ENCODE measurements around the gene HSF2BP.
A peak's percentile ranks its signal among the peaks of the same experiment; 100 is the strongest.

The HSF2BP gene

DNA sequence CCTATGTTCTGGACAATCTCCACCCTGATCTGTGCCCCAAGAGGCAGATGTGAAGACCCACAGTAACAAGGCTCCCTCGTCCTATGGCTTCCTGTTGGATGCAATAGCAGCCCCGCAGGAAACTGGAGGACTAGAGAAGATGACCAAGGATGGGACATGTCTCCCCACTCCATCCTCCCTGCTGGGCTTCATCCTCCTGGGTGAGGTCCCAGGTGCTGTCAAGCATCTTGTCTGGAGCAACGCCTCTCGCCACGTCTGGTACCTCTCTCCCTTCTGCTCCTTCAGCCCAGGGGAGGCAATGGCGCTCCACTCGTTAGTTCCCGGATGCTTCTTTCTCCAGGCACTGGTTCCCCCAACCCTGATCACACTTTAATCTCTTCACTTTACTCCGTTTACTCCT lies 11.1 kb downstream of the HSF2BP start:
- no peak for DNase-seq

DNA sequence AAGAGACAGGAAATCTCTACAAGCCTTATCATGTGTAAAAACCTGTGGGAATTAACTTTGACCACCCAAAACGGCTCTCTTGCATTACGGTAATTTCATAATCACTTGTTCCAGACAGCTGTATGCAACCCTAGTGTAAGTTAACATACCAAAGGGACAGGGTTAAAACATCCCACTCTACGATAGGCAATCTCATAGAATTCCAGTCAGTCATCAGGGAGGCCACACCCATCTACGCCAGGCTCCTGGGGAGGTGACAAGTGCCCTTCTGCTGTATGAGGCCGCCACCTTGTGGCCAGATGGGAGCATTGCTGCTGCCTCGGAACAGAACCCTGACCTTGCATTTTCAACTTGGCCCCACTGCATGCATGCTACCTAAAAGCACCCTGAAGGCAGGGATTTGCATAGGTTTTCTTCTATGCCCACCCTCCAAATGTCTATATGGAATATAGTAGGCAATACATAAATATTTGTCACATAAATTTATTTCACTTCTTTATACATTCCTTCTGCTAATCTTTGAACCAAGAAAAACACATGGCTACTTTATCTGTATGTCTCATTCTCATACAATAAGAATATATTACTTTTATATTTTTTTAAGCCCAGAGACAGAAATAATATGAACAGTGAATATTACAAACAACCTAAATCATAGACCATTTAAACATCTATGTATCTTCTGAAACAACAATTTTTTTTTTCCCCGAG lies 12.6 kb downstream of the HSF2BP start:
- DNase-seq, result peak; percentile 78 to 87

DNA sequence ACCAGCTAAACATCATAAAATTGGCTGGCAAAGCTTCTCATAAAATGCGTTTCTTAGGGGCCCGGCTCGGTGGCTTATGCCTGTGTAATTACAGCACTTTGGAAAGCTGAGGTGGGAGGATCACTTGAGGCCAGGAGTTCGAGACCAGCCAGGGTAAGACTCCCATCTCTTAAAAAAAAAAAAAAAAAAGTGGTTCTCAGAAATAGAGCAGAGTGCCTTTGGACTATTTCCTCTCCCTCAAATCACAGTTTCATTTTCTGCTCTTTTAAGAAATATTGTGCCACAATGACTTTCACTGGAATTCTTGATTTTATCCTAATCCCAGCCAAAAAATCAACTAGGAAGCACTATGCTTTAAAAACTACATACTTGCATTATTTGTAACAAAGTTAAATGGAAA lies 13.3 kb downstream of the HSF2BP start:
- DNase-seq, result no peak

DNA sequence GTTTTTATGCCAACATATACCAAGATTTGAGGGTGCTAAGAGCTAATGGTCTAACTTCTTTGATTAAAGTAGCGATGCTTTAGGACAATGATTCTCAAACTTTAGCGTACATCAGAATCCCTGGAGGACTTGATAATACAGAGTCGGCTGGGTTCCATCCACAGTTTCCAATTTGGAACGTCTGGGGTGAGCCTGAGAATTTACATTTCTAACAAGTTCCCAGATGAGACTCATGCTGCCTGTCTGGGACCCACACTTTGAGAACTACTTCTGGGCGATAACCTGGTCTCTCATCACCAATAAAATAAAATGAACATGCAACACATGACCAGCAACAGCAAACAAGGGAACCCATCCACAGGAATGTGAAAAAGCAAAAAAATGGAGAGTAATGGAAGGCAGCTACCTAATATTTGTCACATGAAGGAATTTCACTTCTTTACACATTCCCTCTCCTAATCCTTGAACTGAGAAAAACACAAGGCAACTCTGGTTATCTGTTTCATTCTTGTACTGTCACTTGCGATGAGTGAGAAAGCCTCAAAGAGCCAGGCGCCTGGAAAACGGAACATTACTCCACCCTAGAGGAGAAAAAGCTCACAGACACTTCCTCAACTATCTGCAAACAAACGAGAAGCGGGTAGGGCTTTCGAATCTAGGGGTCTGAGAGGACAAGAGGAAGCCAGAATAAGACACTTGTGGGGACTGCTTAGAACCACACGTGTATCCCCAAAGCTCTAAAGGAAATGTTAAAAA lies 14.0 kb downstream of the HSF2BP start:
- peak in 1 of 2 donors; percentile 38 for DNase-seq

DNA sequence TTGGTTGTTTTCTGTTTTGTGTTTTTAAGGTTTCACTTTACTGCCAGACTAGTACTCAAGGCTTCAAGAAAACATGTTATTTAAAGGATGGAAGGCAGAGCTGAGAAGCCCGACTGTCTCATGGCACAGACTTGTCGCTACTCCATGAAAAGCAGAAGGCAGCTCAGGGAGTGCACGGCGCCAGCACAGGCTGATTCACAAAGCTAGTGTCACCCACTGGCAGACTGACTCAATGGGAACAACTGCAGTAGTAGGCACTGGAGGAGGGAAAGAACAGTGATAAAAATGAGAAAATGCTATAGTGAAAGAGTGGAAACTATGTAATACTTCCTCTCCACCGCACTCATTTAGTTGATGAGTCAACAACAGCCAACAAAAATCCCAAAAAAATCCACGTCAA lies 14.7 kb downstream of the HSF2BP start:
- peak in 1 of 2 donors; percentile 12 for DNase-seq

DNA sequence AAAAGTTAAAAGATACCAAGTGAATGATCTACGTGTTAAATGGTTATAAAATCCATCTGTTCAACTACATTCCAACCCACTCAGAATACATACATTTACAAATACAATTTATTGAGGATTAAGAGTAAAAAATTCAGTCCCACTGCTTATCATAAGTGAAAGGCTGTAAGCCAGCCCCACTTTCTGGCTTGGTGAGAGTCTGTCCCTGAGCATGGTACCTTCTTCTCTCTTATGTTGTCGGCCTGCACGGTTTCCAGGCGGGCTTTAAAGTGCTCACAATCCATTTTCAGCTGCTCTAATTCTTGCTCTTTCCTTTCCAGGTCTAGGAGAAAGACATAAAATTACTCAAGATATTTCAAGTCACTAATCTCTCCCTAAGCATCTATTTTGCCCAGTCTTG lies 15.2 kb downstream of the HSF2BP start:
- DNase-seq, result no peak

DNA sequence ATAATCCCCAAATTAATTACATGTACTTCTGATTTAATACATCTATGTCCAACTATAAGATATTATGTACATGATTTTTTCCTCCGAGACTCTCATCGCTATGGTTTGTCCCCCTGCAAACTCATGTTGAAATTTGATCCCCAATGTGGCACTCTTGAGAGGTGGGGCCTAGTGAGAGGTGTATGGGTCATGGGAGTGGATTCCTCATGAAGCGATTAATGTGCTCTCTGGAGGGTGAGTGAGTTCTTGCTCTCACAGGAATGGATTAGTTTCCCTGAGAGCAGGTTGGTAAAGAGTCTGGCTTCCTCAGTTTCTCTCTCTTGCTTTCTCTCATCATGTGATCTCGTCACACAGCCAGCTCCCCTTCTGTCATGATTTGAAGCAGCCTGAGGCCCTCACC lies 16.1 kb downstream of the HSF2BP start:
- DNase-seq, result no peak

DNA sequence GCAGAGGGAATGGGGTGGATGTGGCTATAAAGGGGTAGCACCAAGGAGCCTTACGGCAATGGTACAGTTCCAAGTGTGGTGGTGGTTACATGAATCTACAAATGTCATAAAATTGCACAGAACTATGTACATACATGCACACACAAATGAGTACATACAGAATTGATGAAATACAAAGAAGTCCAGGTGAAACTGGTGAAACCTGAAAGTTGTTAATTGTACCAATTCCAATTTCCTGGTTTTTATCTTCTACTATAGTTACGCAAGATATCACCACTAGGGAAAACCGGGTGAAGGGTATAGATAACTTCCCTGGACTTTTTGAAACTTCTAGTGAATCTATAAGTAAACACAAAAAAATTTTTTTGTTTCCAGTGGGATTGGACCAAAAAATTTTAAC lies 18.9 kb downstream of the HSF2BP start:
- no peak for DNase-seq

DNA sequence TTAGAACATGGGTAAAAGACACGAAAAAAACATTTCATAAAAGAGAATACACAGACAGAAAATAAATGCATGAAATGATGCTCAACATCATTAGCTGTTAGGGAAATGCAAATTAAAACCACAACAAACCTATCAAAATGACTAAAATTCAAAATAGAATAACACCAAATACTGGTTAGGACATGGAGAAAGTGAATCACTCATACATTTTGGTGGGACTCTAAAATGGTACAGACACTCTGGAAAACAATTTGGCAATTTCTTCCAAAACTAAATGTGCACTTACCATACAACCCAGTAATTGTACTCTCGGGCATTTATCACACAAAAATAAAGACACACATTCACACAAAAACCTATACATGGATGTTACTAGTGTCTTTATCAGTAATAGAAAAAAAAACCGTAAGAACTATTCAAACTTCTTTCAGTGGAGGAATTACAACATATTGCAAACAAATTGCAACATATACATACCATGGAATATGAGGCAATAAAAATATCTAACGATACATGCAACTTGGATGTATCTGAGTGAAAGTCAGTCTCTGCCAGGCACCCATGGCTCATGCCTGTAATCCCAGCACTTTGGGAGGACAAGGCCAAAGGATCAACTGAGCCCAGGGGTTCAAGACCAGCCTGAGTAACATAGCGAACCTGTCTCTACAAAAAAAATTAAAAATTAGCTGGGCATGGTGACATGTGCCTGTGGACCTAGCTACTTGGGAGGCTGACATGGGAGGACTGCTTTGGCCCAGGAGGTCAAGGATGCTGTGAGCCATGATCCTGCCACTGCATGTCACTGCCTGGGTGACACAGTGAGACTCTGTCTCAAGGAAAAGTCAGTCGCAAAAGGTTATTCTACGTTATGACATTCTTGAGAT lies 19.6 kb downstream of the HSF2BP start:
- no peak for DNase-seq

DNA sequence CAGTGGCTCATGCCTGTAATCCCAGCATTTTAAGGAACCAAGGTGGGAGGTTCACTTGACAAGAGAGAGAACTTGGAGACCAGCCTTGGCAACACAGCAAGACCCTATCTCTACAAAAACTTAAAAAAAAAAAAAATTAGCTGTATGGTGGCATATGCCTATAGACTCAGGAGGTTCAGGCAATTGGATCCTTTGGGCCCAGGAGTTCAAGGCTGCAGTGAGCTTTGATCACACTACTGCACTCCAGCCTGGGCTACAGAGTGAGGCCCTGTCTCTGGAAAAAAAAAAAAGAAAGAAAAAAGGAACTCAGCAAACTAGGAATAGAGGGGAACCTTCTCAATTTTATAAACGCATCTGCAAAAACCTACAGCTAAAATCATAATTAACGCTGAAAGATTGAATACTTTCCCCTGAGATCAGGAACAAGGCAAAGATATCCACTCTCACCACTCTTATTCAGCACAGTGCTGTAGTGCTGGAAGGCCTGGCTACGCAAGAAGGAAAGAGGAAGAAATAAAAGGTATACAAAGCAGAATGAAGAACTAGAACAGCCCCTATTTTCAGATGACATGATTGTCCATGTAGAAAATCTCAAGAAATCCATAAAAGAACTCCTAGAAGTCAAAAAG lies 21.6 kb downstream of the HSF2BP start:
- no peak for DNase-seq

DNA sequence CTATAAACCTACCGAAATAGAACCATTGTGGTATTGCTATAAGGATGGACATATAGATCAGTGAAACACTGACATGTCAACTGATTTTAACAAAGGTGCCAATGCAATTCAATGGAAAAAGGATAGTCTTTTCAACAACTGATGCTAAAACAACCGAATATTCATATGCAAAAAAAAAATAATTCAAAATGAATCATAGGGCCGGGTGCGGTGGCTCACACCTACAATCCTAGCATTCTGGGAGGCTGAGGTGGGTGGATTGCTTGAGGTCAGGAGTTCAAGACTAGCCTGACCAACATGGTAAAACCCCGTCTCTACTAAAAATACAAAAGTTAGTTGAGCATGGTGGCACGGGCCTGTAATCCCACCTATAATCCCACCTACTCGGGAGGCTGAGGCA lies 23.9 kb downstream of the HSF2BP start:
- no peak for DNase-seq

DNA sequence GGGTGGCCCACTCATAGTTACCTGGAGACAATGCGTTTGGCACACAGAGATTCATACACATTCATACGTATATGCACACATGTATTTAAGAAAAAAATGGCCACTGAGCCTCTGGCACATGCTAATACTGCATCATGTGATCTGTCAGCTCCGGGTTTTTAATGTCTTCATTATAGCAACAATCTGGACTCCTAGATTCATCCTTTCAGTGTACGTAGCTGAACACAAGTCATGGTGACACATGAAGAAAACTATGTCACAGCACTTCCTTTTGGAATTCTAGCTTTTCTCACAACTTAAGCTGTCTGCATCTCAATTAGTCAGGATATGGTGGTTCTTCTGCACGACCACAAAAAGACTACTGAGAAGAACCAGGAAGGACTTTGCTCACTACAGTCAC lies 24.7 kb downstream of the HSF2BP start:
- DNase-seq, result no peak

DNA sequence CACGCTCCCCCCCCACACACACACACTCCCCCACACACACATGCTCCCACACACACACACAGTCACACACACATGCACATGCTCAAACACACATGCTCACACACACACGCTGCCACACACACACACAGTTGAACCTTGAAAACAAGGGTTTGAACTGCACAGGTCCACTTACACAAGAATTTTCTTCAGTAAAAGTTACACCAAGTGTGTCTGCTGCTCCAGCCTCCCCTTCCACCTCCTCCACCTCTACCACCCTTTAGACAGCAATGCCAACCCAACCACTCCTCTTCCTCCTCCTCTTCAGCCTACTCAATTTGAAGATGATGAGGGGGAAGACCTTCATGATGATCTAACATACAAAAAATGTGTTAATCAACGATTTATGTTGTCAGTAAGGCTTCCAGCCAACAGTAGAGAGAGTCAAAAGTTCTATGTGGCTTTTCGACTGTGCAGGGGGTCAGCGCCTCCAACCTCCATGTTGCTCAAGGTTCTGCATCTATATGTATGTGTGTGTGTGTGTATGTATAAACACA lies 26.8 kb downstream of the HSF2BP start:
- no peak for DNase-seq

DNA sequence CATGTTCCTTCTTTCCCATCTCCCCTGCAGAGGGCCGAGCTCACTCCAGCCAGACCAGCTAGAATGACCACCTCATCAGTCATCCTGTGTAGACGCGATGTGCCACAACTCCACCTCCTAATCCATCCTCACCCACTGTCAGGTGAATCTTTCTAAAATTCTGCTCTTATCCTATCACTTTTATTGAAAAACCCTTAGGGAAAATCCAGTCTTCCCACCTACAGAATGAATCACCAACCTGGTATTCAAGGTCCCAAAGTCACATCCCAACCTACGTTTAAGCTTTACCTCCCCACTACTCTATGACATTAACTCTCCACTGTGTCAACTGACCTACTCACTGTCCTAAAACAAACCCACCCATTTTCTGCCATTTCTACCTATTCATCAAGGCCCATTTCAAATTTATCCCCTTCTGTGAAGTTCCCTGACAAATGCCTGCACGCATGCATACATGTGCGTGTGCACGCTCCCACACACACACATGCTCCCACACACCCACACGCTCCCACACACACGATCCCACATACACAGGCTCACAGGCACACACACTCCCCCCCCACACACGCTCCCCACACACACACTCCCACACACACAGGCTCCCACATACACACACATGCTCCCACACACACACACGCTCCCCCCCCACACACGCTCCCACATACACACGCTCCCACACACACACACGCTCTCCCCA lies 27.7 kb downstream of the HSF2BP start:
- no peak for DNase-seq

DNA sequence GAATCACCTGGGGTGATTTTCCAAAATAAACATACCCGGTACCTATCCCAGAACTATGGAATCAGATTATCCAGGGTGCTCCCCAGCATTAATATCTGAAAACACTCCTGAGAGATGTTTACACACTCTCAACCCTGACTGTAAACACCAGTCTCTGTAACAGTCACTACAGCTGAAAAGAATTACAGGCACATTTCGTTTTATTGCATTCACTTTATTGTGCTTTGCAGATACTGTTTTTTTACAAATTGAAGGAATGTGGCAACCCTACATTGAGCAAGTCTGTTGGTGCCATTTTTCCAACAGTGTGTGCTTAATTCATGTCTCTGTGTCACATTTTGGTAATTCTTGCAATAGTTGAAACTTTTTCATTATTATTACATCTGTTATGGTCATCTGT lies 31.8 kb downstream of the HSF2BP start:
- no peak for DNase-seq

DNA sequence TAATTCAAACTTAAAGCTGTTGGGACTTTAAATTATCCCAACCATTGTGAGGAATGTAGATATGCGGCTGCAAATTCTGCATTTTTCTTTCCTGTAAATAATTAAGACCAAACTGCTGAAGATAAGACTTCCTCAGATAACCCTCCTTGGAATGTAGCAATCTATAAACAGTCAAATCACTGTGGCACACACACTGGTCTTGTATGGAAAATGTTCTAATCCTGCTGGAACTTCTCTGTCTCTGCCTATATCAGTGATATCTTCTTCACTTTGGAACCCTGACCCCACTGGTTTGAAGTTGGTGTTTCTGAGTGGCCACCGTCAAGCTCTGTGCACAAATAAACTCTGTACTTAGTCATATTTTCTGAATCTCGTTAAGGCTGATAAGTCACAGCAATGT lies 32.9 kb downstream of the HSF2BP start:
- no peak for DNase-seq

DNA sequence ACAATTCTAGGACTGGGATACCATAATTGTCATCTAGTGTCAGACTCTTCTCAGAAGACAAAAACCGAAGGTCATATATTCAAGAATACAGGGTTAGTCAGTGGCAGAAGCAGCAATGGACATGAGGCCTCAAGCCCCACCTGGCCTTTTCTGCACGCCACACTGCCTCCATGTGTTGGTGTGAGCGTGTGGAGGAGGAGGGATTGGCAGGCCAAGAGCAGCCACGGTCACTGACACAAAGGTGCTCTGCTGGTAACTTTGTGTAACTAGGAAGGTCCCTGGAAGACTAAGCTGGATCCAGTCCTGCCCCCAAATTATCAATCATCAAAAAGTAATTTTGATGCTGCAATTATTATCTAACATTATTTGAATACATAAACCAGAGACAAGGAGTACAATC lies 34.9 kb downstream of the HSF2BP start:
- no peak for DNase-seq

DNA sequence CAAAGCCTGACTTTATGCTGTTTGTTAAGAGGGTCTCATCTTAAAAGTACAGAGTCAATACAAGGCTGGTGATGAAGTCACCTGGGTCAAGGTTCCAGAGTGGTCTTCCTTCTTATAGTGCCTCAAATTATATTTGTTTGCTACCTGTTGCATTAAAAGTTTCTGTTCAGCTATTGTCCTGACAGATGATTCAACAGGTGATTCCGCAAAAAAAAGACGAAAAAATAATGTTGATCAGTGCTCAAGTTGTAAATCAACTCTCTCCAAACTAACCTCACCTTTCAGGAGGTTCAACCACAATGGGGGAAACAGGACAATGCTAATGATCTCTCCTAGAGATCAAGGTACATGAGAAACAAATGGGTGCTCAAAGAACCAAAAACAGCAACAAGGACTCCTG lies 35.7 kb downstream of the HSF2BP start:
- DNase-seq, result no peak

DNA sequence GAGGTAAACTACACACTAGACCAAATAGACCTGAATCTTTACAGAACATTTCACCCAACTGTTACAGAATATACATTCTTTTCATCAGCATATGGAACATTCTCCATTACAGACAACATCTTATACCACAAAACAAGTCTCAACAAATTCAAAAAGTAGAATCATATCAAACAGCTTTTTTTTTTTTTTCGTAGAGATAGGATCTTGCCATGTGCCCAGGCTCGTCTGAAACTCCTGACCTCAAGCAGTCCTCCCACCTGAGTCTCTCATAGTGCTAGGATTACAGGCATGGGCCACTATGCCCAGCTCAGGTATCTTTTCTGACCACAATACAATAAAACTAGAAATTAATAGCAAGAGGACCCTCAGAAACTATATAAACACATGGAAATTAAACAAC lies 36.5 kb downstream of the HSF2BP start:
- DNase-seq, result no peak

DNA sequence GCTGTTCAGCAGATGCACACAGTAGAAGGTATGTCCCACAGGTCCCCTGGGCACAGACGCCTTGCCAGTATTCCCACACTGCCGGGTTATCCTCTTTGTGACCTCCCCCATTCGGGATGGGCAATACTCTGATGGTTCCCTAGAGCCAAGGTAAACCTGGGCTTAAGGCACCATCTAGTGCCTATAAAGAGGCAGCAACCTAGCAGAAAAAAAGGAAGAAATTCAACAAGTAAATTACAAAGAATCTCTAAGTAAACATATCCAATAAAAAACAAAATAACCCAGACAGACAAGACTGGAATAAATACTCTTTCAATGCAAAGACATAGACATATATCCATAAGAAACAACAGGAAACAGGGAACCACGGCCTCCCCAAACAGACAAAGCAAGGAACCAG lies 39.4 kb downstream of the HSF2BP start:
- no peak for DNase-seq

DNA sequence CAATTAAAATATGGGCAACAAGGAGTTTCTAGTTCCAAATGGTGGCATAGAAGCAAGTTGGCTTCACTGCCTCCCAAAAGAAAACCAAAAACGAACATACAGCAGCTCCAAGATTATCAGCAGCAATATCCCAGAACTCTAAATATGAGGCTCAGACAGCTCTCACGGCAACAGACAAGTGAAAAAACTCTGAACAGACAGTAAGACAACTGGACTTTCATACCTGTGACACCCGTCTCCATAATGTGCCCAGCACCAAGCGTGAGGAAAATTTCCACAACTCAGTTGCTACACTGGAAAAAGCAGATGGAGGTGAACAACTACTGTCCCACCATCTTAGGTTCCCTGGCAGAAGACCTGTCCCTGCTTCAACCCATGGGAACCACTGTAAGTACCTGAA lies 39.9 kb downstream of the HSF2BP start:
- DNase-seq, result no peak

DNA sequence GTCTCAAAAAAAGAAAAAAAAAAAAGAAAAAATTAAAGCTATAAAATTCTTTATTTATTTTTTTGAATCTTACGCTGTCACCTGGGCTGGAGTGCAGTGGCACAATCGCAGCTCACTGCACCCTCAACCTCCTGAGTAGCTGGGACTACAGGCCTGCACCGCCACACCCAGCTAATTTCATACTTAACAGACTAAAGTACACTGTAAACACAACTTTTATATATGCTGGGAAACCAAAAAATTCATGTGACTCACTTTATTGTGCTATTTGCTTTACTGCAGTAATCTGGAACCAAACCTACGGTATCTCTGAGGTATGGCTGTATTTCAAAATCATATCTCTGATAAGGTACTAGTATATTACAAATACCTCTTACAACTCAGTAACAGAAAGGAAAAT lies 40.3 kb downstream of the HSF2BP start:
- no peak for DNase-seq

Data from hippocampal formation (tissue), 2 donors.